GM18907 (cell line): ENCODE data around the gene CENPL.
"Not testable (repeated sequence)": the region's sequence is repeated elsewhere in the genome, so short reads cannot be mapped to it uniquely, and the experiment has no call there.

Experiments
- ATAC-seq: cut with Tn5 transposase; IDR thresholded peaks from one replicate; pipeline ENCODE4 v1.9.1; 2021; ENCODE audit warnings: mild to moderate bottlenecking, moderate library complexity; ENCODE audit not compliant: unreplicated experiment

CENPL gene

DNA sequence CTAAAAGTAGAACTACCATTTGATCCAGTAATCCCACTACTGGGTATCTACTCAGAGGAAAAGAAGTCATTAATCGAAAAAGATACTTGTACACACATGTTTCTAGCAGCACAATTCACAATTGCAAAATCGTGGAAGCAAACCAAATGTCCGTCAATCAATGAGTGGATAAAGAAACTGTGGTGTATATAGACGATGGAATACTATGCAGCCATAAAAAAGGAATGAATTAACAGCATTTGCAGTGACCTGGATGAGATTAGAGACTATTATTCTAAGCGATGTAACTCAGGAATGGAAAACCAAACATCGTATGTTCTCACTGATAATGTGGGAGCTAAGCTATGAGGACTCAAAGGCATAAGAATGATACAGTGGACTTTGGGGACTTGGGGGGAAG lies 60.4 kb downstream of the CENPL start:
- not testable (repeated sequence) for ATAC-seq

DNA sequence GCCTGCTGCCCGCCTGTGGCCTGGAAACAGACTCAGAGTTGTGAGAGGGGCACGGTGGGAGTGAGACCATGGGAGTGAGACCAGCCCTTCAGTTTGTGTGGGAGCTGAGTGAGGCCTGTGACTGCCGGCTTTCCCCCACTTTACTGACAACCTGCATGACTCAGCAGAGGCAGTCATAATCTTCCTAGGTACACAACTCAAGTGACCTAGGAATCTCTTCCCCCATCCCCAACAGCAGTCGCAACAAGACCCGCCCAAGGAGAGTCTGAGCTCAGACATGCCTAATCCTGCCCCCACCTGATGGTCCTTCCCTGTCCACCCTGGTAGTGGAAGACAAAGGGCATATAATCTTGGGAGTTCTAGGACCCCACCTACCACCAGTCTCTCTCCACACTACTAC lies 65.7 kb downstream of the CENPL start:
- no peak for ATAC-seq

DNA sequence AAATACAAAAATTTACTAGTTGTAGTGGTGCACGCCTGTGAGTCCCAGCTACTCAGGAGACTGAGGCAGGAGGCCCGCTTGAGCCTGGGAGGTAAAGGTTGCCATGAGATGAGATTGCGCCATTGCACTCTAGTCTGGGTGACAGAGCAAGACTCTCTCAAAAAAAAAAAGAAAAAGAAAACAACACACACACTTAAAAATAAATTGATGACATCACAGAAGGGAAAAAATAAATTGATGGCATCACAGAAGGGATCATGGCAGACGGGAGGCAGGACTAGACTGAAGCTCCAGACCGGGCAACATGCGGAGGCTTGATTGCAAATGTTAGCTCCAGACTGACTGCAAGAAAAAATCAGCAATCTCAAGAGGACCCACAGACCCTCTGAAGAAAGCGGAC lies 66.6 kb downstream of the CENPL start:
- no peak for ATAC-seq

DNA sequence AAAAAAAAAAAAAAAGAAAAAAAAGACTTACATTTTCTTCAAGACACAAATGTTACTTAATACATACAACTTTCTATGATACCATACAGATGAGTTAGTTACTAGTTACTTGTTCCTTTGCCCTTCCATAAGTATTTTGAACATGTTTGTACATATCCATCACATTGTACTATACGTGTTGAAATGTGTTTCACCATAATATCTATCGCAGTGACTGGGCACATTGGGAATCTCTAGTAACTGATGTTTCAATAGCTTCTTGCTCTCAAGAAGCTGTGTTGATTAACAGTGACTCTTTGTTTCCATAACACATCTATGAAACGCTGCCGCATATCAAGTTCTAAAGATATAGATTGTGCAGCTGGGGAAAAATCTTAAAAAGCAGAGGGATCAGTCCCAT lies 67.0 kb downstream of the CENPL start:
- no peak for ATAC-seq

DNA sequence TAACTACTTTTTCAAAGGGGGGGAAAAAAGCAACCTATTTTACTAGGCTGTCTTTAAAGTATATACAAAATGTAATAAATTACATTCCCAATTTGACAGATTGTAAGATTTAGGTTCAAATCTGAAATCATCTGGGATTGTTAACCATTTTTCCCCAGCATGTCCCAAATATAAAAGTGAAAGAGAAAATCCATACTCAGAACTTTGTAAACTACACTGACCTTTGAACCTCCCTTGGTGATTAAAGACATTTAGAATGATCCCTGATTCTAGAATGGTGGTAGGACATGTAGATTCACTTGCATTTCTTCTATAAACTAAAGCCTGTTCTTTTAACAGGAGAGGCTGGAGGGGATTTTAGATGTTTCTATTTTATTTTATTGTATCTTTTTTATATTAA lies 70.9 kb downstream of the CENPL start:
- no peak for ATAC-seq
